Measurements from ENCODE around the gene TNIK. TPM values are rescaled to one million over a fixed set of nuclear protein-coding genes. Genes with fewer than 3 reads are reported as not detected.

TNIK gene
- total and polyA plus RNA-seq, 2 of the 13 experiments (the other 11 are each of a cell fraction or from before 2014, with no cell fraction given): 0.15 to 0.22 TPM

DNA sequence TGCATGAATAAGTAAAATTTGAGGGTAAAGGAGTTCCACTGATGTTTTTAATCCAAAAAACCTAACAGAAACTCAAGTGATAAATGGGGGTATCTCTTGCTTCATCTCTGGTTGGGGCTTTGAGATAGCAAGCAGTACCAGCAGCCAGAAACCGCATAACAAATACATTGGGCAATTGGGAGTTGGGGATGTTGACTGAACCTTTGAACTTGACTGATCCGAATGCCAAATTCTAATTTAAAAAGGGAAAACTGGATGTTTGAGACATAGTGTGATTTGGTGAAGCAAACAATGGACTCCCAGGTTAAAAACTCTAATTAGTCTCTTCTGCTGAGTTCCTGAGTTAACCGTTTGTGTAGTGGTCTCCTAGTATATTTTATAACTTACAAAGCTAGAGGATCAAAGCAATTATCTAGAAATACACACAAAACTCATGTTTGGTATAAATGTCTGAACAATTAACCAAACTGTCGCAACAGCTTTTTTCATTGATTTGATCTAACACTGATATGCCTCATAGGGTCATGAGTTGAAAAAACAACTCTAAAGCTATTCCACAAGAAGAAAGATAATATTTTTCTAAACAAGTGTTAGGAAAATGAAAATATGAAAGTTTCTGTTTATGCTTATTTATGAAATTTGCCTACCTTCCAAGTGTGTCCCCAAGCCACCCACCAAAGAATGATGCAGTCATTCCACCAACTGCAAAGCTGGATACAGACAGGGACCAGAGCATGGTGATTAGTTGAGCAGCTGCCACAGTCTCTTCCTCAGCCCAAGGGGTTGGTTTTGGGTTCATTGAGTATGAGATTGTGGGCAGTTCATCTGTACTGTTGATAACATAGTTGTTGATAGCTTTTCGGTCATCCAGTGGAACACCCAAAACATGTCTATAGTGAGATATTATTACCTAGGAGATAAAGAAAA lies 446.1 kb downstream of the TNIK start (continued):
- TF ChIP-seq, protein P1, sequence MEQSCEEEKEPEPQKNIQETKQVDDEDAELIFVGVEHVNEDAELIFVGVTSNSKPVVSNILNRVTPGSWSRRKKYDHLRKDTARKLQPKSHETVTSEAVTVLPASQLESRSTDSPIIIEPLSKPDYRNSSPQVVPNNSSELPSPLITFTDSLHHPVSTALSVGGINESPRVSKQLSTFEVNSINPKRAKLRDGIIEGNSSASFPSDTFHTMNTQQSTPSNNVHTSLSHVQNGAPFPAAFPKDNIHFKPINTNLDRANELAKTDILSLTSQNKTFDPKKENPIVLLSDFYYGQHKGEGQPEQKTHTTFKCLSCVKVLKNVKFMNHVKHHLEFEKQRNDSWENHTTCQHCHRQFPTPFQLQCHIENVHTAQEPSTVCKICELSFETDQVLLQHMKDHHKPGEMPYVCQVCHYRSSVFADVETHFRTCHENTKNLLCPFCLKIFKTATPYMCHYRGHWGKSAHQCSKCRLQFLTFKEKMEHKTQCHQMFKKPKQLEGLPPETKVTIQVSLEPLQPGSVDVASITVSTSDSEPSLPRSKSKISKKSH (CRISPR knock-in tag; IDR thresholded peaks at IDR 0.05; ENCODE audit: borderline replicate concordance): no peak
- TF ChIP-seq, protein P2, sequence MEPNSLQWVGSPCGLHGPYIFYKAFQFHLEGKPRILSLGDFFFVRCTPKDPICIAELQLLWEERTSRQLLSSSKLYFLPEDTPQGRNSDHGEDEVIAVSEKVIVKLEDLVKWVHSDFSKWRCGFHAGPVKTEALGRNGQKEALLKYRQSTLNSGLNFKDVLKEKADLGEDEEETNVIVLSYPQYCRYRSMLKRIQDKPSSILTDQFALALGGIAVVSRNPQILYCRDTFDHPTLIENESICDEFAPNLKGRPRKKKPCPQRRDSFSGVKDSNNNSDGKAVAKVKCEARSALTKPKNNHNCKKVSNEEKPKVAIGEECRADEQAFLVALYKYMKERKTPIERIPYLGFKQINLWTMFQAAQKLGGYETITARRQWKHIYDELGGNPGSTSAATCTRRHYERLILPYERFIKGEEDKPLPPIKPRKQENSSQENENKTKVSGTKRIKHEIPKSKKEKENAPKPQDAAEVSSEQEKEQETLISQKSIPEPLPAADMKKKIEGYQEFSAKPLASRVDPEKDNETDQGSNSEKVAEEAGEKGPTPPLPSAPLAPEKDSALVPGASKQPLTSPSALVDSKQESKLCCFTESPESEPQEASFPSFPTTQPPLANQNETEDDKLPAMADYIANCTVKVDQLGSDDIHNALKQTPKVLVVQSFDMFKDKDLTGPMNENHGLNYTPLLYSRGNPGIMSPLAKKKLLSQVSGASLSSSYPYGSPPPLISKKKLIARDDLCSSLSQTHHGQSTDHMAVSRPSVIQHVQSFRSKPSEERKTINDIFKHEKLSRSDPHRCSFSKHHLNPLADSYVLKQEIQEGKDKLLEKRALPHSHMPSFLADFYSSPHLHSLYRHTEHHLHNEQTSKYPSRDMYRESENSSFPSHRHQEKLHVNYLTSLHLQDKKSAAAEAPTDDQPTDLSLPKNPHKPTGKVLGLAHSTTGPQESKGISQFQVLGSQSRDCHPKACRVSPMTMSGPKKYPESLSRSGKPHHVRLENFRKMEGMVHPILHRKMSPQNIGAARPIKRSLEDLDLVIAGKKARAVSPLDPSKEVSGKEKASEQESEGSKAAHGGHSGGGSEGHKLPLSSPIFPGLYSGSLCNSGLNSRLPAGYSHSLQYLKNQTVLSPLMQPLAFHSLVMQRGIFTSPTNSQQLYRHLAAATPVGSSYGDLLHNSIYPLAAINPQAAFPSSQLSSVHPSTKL (CRISPR knock-in tag; IDR thresholded peaks at IDR 0.05): peak; percentile 98
- TF ChIP-seq MED8 (CRISPR knock-in tag; IDR thresholded peaks at IDR 0.05; ENCODE audit: insufficient replicate concordance) (peak; percentile 90), ZSCAN21 (CRISPR knock-in tag; IDR thresholded peaks at IDR 0.05; ENCODE audit: borderline replicate concordance) (no peak), HOXA5 (CRISPR knock-in tag; IDR thresholded peaks at IDR 0.05) (peak; percentile 94), MTA1 (CRISPR knock-in tag; IDR thresholded peaks at IDR 0.05; ENCODE audit: borderline replicate concordance) (no peak; the same call in 1 of the 2 replicates), HNRNPL (IDR thresholded peaks at IDR 0.05; ENCODE audit: low read depth, low read length) (no peak), ZZZ3 (CRISPR knock-in tag; IDR thresholded peaks at IDR 0.05; ENCODE audit: borderline replicate concordance) (no peak), ZNF44 (CRISPR knock-in tag; IDR thresholded peaks at IDR 0.05) (no peak), ZNF354B (CRISPR knock-in tag; IDR thresholded peaks at IDR 0.05) (no peak)
- TF ChIP-seq, protein P3, sequence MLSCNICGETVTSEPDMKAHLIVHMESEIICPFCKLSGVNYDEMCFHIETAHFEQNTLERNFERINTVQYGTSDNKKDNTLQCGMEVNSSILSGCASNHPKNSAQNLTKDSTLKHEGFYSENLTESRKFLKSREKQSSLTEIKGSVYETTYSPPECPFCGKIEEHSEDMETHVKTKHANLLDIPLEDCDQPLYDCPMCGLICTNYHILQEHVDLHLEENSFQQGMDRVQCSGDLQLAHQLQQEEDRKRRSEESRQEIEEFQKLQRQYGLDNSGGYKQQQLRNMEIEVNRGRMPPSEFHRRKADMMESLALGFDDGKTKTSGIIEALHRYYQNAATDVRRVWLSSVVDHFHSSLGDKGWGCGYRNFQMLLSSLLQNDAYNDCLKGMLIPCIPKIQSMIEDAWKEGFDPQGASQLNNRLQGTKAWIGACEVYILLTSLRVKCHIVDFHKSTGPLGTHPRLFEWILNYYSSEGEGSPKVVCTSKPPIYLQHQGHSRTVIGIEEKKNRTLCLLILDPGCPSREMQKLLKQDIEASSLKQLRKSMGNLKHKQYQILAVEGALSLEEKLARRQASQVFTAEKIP (CRISPR knock-in tag; IDR thresholded peaks at IDR 0.05; ENCODE audit: borderline replicate concordance): no peak
- TF ChIP-seq, protein P4, sequence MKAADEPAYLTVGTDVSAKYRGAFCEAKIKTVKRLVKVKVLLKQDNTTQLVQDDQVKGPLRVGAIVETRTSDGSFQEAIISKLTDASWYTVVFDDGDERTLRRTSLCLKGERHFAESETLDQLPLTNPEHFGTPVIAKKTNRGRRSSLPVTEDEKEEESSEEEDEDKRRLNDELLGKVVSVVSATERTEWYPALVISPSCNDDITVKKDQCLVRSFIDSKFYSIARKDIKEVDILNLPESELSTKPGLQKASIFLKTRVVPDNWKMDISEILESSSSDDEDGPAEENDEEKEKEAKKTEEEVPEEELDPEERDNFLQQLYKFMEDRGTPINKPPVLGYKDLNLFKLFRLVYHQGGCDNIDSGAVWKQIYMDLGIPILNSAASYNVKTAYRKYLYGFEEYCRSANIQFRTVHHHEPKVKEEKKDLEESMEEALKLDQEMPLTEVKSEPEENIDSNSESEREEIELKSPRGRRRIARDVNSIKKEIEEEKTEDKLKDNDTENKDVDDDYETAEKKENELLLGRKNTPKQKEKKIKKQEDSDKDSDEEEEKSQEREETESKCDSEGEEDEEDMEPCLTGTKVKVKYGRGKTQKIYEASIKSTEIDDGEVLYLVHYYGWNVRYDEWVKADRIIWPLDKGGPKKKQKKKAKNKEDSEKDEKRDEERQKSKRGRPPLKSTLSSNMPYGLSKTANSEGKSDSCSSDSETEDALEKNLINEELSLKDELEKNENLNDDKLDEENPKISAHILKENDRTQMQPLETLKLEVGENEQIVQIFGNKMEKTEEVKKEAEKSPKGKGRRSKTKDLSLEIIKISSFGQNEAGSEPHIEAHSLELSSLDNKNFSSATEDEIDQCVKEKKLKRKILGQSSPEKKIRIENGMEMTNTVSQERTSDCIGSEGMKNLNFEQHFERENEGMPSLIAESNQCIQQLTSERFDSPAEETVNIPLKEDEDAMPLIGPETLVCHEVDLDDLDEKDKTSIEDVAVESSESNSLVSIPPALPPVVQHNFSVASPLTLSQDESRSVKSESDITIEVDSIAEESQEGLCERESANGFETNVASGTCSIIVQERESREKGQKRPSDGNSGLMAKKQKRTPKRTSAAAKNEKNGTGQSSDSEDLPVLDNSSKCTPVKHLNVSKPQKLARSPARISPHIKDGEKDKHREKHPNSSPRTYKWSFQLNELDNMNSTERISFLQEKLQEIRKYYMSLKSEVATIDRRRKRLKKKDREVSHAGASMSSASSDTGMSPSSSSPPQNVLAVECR (CRISPR knock-in tag; IDR thresholded peaks at IDR 0.05; ENCODE audit: borderline replicate concordance): no peak

All from HepG2 (cell line).